ENCODE measurements around the gene REPS2.

REPS2 gene

GRCh38 chrX:17005712-17006368, 59.4 kb downstream of the REPS2 start:
- no peak for DNase-seq (ENCODE audit: low read depth)

DNA sequence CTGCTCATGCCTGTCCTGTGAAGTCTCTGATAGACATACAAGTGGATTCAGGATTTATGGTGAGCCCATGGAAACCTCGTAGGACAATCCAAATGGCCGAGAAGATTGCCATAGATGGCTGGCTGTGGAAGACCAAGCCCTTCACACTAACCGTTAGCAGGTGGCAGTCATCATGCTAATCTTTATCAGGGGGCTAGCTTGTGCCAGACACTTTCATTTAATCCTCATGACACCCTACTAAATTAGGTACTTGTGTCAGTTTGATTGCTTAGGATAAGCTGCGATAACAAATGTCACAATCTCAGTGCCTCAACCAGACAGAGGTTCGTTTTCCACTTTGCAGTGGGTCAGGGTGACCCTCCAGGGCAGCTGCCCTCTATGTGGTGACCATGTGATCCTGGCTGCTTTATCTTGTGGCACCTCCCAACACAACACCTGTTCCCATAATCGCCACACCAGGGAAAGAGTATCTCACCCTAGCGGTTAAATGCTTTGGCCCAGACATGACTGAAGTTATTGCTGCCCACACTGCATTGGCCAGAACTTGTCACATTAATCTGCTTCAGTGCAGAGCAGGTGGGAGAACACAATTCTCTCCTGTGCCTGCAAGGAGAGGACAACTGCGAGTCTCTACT, 60.8 kb downstream of the REPS2 start:
- DNase-seq (ENCODE audit: low read depth) = no peak

- DNase-seq (ENCODE audit: low read depth) = no peak
Observed at GRCh38 chrX:17009856-17010625, 63.6 kb downstream of the REPS2 start.

- no peak for DNase-seq (ENCODE audit: low read depth)
Observed at GRCh38 chrX:17012465-17012864, 66.0 kb downstream of the REPS2 start.

GRCh38 chrX:17014216-17014615, 67.8 kb downstream of the REPS2 start:
- DNase-seq (ENCODE audit: low read depth) = no peak

DNA sequence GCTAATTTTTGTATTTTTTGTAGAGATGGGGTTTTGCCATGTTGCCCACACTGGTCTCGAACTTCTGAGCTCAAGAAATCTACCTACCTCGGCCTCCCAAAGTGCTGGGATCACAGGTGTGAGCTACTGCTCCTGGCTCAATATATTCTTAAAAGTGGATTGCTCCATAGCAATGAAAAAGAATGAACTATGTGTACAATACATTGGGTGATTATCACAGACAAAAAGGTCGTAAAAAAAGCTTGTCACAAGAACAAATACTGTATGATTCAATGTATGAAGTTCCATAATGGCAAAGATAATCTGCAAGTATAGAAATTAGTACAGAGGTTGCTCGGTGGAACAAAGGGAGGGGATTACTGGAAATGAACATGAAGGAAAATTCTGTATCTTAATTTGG, 70.7 kb downstream of the REPS2 start:
- no peak for DNase-seq (ENCODE audit: low read depth)

DNA sequence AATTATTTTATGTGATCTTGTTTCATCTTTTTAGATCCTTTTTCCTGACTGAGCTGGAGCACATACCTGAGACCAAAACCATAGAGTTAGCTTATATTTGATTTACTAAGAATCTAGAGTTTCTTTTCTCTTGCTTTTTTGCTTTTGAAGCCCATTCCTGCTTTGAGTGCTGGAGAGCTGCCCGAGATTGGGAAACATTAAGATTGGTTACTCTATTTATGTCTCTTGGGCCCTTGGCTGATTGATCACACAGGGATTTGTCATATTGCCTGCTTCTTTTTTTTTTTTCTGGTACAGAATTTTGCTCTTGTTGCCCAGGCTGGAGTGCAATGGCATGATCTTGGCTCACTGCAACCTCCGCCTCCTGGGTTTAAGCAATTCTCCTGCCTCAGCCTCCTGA, 73.9 kb downstream of the REPS2 start:
- DNase-seq (ENCODE audit: low read depth) = no peak

- DNase-seq (ENCODE audit: low read depth) = no peak
Observed at GRCh38 chrX:17020851-17021821, 74.7 kb downstream of the REPS2 start.

GRCh38 chrX:17021851-17022604, 75.6 kb downstream of the REPS2 start:
- DNase-seq (ENCODE audit: low read depth) = no peak

GRCh38 chrX:17023661-17024060, 77.2 kb downstream of the REPS2 start:
- DNase-seq (ENCODE audit: low read depth) = no peak

DNA sequence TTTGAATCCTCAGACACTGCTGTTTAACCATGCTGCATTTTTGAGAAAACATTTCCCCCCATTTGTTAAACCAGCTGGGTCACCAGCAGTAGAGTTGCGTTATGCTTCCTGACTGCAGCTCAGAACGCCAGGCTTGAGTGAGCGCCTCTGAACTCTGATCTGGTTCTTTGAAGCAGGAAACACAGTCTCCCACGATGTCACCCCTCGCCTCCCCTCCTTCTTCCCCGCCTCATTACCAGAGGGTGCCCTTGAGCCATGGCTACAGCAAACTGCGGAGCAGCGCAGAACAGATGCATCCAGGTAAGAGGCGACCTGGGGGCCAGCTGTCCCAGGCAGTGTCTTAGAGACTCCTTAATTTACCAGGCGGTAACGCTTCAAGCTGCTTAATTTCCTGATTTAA, 78.4 kb downstream of the REPS2 start:
- no peak for DNase-seq (ENCODE audit: low read depth)

DNA sequence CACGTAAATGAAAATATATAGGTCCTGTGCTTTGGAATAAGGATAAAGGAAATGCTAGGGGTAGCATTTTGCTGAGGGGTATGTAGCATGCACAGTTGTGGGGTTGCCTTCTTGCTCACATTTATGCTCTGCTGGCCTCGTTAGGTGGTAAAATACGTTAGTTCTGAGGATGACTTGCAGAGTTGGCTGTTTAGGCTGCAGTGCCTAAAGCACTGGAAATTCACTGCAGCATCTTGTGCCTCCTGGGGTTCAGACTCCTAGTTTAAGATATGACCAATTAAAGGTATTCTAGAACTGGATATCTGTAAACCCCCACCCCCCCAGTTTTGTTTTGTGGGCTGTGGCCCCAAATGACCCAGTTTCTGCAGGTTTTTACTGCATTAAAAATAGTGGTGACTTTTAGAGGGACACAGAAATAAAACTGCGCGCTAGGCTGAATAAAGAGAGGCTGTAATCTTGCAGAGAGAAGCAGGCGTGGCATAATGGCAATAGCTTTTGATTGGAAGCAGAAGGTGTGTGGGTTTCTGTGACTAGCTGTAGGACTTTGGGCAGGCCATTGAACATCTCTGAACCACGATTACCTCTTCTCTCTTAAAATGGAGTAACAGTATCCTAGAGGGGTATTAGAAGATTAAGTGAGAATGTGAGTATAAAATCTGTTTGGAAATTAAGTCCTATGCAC, 79.3 kb downstream of the REPS2 start:
- DNase-seq (ENCODE audit: low read depth) = no peak

DNA sequence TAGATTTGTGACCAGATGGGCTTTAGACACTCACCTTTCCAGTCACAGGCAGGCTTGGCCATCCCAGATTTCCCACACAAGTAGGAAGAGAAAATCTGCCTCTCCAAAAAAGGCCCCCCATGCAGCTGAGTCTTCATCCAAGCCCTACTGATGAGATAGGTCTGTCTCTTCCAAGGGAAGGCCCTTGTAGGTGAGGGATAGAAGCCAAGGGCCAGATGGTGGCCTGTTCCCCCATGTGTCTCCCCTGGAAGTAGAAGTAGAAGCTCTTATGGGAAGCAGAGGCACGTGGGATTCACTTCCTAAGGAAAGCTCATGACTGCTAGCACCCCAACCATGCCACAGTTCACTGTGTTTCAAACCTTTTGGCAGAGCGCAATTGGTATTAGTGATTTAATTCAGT, 81.5 kb downstream of the REPS2 start:
- DNase-seq (ENCODE audit: low read depth) = no peak

DNA sequence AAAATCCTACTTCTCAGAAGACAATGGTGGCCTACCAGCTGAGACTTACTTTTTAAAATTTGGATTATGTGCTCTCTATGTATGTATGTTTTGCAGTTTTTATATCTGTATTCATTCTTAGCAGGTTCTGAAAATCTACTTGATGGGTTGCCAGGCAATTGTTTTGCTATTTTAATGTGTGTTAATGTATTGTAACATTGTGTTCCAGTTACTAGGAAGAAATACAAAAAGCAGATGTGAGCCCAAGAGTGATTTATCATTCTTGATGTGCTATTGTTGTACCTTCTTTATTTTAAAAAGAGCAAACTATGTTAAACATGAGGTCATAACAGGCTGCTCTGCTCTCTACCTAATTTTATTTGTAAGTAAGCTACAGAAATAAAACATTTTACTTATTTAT, 81.9 kb downstream of the REPS2 start:
- DNase-seq (ENCODE audit: low read depth) = no peak

GRCh38 chrX:17030092-17030491, 83.6 kb downstream of the REPS2 start:
- DNase-seq (ENCODE audit: low read depth) = no peak

DNA sequence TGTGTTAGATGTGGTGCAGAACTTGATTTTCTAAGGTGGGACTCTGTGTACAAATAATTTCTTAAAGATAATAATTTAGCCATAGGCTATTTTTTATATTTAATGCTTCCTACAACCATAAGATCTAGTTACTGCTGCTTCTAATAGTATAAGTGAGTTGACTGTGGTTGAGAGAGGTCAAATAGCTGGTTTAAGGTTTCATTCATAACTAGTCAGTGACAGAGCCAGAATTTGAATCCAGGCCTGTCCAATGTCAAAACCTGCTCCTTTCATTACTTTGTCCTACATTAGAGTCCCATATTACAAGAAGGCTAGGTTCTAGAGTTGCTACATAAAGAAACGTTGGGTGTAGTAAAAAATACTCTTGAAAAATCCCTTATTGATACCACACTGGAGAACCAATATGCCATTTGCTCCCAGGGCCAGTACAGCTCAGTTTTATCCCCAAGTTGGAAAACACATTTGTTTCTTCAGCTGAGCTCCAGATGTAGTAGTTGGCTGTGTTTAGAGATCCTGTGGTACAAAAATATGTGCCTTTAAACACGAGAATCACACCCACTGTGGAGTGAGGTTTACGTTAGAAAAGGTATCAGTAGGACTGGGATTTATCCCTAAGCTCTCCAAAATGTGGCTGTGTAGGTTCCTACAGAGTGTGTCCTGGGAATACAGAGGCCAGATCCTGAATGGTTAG, 84.3 kb downstream of the REPS2 start:
- no peak for DNase-seq (ENCODE audit: low read depth)

GRCh38 chrX:17031827-17032226, 85.4 kb downstream of the REPS2 start:
- DNase-seq (ENCODE audit: low read depth) = no peak

- no peak for DNase-seq (ENCODE audit: low read depth)
Observed at GRCh38 chrX:17032351-17032750, 85.9 kb downstream of the REPS2 start.

- DNase-seq (ENCODE audit: low read depth) = no peak
Observed at GRCh38 chrX:17033225-17033624, 86.8 kb downstream of the REPS2 start.

GRCh38 chrX:17035111-17035510, 88.7 kb downstream of the REPS2 start:
- DNase-seq (ENCODE audit: low read depth) = no peak
